GM23338 (cell line): Measurements from ENCODE around the gene BTBD1. TPM values are rescaled to one million over a fixed set of nuclear protein-coding genes. Genes with fewer than 3 reads are reported as not detected.

Experiments
- ATAC-seq: fragments of 200-7000 bp; cut with Tn5 transposase; 3 replicates; pipeline ENCODE4 v1.9.1; 2020
- DNase-seq: peaks from one replicate; pipeline ENCODE4 v3.0.0-alpha.2; 2015; ENCODE audit warnings: low spot score
- H2AFZ ChIP-seq: fragments of 200-600 bp; sonication (generic); 2 replicates; pipeline ENCODE4 v1.8.0; 2016; ENCODE audit warnings: antibody characterized with exemption, mild to moderate bottlenecking, moderate library complexity
- H3F3A ChIP-seq: fragments of 200-600 bp; sonication (generic); replicated peaks from 2 replicates; pipeline ENCODE4 v1.8.0; 2017; ENCODE audit warnings: antibody characterized with exemption, mixed run types, low read depth
- H3K27ac ChIP-seq: fragments of 200-600 bp; sonication (generic); 2 replicates; pipeline ENCODE4 v1.6.1; 2016; ENCODE audit warnings: low read depth
- H3K27me3 ChIP-seq: fragments of 200-600 bp; sonication (generic); 2 replicates; pipeline ENCODE4 v1.8.0; 2016; ENCODE audit warnings: mild to moderate bottlenecking, mixed run types, moderate library complexity; ENCODE audit not compliant: insufficient read depth
- H3K36me3 ChIP-seq: fragments of 200-600 bp; sonication (generic); 2 replicates; pipeline ENCODE4 v1.8.0; 2016; ENCODE audit warnings: mild to moderate bottlenecking; ENCODE audit not compliant: insufficient read depth
- H3K4me1 ChIP-seq: fragments of 200-600 bp; sonication (generic); 2 replicates; pipeline ENCODE4 v1.8.0; 2016; ENCODE audit warnings: mild to moderate bottlenecking, moderate library complexity; ENCODE audit not compliant: insufficient read depth
- H3K4me2 ChIP-seq: fragments of 200-600 bp; sonication (generic); 2 replicates; pipeline ENCODE4 v1.7.1; 2017; ENCODE audit warnings: mixed run types
- H3K4me3 ChIP-seq: fragments of 200-600 bp; sonication (generic); 2 replicates; pipeline ENCODE4 v1.6.1; 2016; ENCODE audit warnings: mixed run types
- H3K79me2 ChIP-seq: fragments of 200-600 bp; sonication (generic); replicated peaks from 2 replicates; pipeline ENCODE4 v1.8.0; 2017; ENCODE audit warnings: mild to moderate bottlenecking; ENCODE audit not compliant: insufficient read depth
- H3K9me2 ChIP-seq: fragments of 200-600 bp; sonication (generic); 2 replicates; pipeline ENCODE4 v1.8.0; 2017; ENCODE audit not compliant: insufficient read depth
- H4K20me1 ChIP-seq: fragments of 200-600 bp; sonication (generic); replicated peaks from 2 replicates; pipeline ENCODE4 v1.8.0; 2017; ENCODE audit warnings: mild to moderate bottlenecking; ENCODE audit not compliant: insufficient read depth
- H3K27ac Mint-ChIP-seq: 2 replicates; pipeline ENCODE4 v1.8.0; 2020; ENCODE audit warnings: inconsistent platforms, mild to moderate bottlenecking, moderate library complexity, mixed read lengths
- H3K27me3 Mint-ChIP-seq: 3 replicates; pipeline ENCODE4 v1.8.0; 2022; ENCODE audit warnings: low read depth, mild to moderate bottlenecking, moderate library complexity, mixed read lengths, inconsistent platforms; ENCODE audit not compliant: insufficient read depth, poor library complexity
- H3K36me3 Mint-ChIP-seq: 3 replicates; pipeline ENCODE4 v1.8.0; 2021; ENCODE audit warnings: low read depth, mild to moderate bottlenecking, inconsistent platforms, moderate library complexity, mixed read lengths
- H3K4me1 Mint-ChIP-seq: 3 replicates; pipeline ENCODE4 v1.8.0; 2020; ENCODE audit warnings: mild to moderate bottlenecking, inconsistent platforms, mixed read lengths
- H3K4me3 Mint-ChIP-seq: 3 replicates; pipeline ENCODE4 v1.8.0; 2021; ENCODE audit warnings: moderate library complexity, mild to moderate bottlenecking, inconsistent platforms, mixed read lengths
- H3K9me3 Mint-ChIP-seq: 3 replicates; pipeline ENCODE4 v1.8.0; 2020; ENCODE audit warnings: moderate library complexity, mild to moderate bottlenecking, inconsistent platforms, mixed read lengths
- CTCF ChIP-seq, 2 experiments: fragments of 200-600 bp in 1 of 2; sonication (generic) in 1 of 2; conservative IDR thresholded peaks; 2 replicates each; pipeline versions ENCODE4 v1.5.1 to v1.6.1; 2016 to 2017; ENCODE audit warnings: antibody characterized with exemption in 2 of 2, low read depth in 2 of 2, mild to moderate bottlenecking in 2 of 2, moderate library complexity in 1 of 2
- EZH2phosphoT487 ChIP-seq: fragments of 200-600 bp; sonication (generic); IDR thresholded peaks from one replicate; pipeline ENCODE4 v1.8.1; 2018; ENCODE audit warnings: antibody characterized with exemption; ENCODE audit not compliant: unreplicated experiment
- JUNB ChIP-seq: IDR thresholded peaks from one replicate; pipeline ENCODE4 v1.6.1; 2016; ENCODE audit warnings: antibody characterized with exemption; ENCODE audit not compliant: unreplicated experiment
- POLR2AphosphoS5 ChIP-seq: IDR thresholded peaks from 2 replicates; pipeline ENCODE4 v1.6.1; 2016; ENCODE audit warnings: antibody characterized with exemption, low read depth
- STAT1 ChIP-seq: IDR thresholded peaks from one replicate; pipeline ENCODE4 v1.6.1; 2016; ENCODE audit warnings: antibody characterized with exemption; ENCODE audit not compliant: unreplicated experiment
- ZNF114 ChIP-seq: fragments of 250-450 bp; sonication (Bioruptor Pico); IDR thresholded peaks from 2 replicates; pipeline ENCODE4 v1.5.0; 2020; ENCODE audit warnings: mild to moderate bottlenecking, moderate library complexity
- ZNF462 ChIP-seq: fragments of 250-450 bp; sonication (Bioruptor Pico); IDR thresholded peaks from 2 replicates; pipeline ENCODE4 v1.5.0; 2020; ENCODE audit warnings: mild to moderate bottlenecking, moderate library complexity
- polyA plus RNA-seq: library from polyadenylated mRNA; unstranded; fragments of >200 nt; fragmentation: Nextera tagmentation; extraction: Ambion mirVana; gene quantifications from 2 replicates; pipeline ENCODE4 v1.2.1, GENCODE V29; 2016
- total RNA-seq: library from RNA; depleted of rRNA; stranded (reverse); fragments of >200 nt; shearing (Covaris generic); gene quantifications from 2 replicates; pipeline ENCODE4 v1.2.3, GENCODE V29; 2014

The BTBD1 gene
- total and polyA plus RNA-seq, 2 experiments from 2014 or later = 12.6 to 66.1 TPM

DNA sequence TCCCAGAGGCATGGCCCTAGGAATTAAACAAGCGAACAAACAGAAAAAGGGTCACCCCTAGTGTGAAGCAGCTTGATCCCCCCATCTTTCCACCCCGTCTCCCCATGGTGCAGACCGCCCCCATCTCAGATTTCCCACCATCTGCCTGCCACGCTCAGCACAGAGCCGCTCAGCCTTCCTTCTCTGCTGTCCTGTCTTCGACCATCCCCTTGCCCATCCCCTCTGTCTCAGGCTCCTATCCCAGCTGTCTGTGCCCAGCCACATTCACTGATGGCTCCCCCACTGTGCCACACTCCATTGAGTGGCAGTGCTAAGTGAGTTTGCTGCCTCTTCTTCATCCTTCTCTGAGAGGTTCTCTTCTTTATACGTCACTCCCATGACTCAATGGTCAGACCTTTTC, 11.7 kb upstream of the BTBD1 start (continued):
- no peak for TF ChIP-seq ZNF462 (CRISPR knock-in tag)

DNA sequence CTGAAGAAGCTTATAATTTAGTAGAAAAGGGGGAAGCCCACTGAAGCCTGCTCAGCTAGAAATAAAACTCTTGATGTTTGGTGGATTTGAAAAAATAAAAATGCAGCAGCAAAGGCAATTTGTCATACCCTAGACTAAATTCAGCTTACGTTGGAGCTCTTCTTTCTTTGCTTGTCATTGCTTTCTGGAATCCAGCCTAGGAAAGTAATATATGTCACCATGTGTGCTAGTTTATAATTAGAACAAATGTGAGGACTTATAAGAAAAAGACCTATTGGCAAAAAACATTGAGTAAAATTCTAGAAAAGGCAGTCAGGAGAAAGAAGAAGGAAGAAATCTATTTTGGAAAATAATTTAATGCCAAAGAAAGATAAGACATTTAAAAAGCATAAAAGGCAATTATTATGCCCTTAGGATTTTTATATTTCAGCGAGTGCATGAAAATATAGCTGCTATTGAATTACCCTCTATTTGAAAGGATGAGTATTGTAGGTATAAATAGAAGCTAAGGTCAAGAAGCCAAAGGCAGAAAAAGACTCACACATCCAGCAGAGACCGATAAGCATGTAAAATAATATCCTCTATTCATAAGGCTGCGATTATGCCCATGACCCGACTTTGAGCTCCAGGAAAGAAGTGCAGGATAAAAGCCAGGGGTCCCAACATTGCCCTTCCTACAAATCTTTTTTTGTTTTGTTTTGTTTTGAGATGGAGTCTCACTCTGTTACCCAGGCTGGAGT, 10.6 kb upstream of the BTBD1 start:
- DNase-seq = no peak
- no peaks in the 10 kb centered on the region for H3K4me1 ChIP-seq
- TF ChIP-seq ZNF114 (CRISPR knock-in tag) (no peak), JUNB (no peak), STAT1 (no peak), CTCF (conservative IDR thresholded peaks at IDR 0.05; ENCODE audit: low read depth in 2 of 2) (no peak), POLR2AphosphoS5 (no peak), EZH2phosphoT487 (no peak), ZNF462 (CRISPR knock-in tag) (no peak)

More for the DNA sequence above, 10.6 kb upstream of the BTBD1 start:
- Mint-ChIP-seq H3K27me3 (peaks cover 3% of the 10 kb centered on the region), H3K27ac (no peak overlapping the region), H3K9me3 (peaks cover 24% of the 10 kb centered on the region), H3K4me3 (no peak overlapping the region), H3K36me3 (peaks cover 14% of the 10 kb centered on the region), H3K4me1 (peaks cover 3% of the 10 kb centered on the region; the same call in 1 of the 3 replicates)
- Histone ChIP-seq H3K79me2 (no peaks in the 10 kb centered on the region), H3K27me3 (no peaks in the 10 kb centered on the region), H3K4me2 (no peak overlapping the region), H3K4me3 (no peak overlapping the region), H4K20me1 (no peaks in the 10 kb centered on the region), H3F3A (no peaks in the 10 kb centered on the region), H3K36me3 (no peaks in the 10 kb centered on the region), H2AFZ (no peak overlapping the region), H3K27ac (no peak overlapping the region), H3K9me2 (no peaks in the 10 kb centered on the region)
- ATAC-seq = no peak
